Measurements from ENCODE around the gene ZNF699. TPM values are rescaled to one million over a fixed set of nuclear protein-coding genes. Genes with fewer than 3 reads are reported as not detected.
A peak's percentile ranks its signal among the peaks of the same experiment; 100 is the strongest.
"Not testable (repeated sequence)": the region's sequence is repeated elsewhere in the genome, so short reads cannot be mapped to it uniquely, and the experiment has no call there.

Gene ZNF699
- polyA plus RNA-seq (ENCODE audit: insufficient read depth in 1 of 5, insufficient read length in 5 of 5, low replicate concordance in 1 of 5): 1 to 10 TPM; 4.0 to 8.5 (median 7.1) TPM
- long read RNA-seq, donor 1, partial matches to known transcripts: 0 of 2 reads
- long read RNA-seq, donor 1, other reads (novel, unspliced or antisense): 0 of 2 reads
- long read RNA-seq, donor 2: 0 reads
- long read RNA-seq, donor 3: 0 reads
- long read RNA-seq, donor 4, partial matches to known transcripts: 0 of 1 reads
- long read RNA-seq, donor 4, other reads (novel, unspliced or antisense): 0 of 1 reads
- long read RNA-seq, donor 5: 0 reads
- long read RNA-seq, donor 6, partial matches to known transcripts: 0 of 1 reads
- long read RNA-seq, donor 6, other reads (novel, unspliced or antisense): 0 of 1 reads
- long read RNA-seq, donor 7, partial matches to known transcripts: 0 of 2 reads
- long read RNA-seq, donor 7, other reads (novel, unspliced or antisense): 0 of 2 reads
- long read RNA-seq, donor 8, partial matches to known transcripts: 15 of 16 reads
- long read RNA-seq, donor 8, other reads (novel, unspliced or antisense): 0 of 16 reads

GRCh38 chr19:9309139-9309973, at the start of gene ZNF699:
ZNF699 (minus strand) TSS chr19:9309838; CDS start chr19:9305119, 4,719 bp downstream.
- DNase-seq: peak; percentile 98

DNA sequence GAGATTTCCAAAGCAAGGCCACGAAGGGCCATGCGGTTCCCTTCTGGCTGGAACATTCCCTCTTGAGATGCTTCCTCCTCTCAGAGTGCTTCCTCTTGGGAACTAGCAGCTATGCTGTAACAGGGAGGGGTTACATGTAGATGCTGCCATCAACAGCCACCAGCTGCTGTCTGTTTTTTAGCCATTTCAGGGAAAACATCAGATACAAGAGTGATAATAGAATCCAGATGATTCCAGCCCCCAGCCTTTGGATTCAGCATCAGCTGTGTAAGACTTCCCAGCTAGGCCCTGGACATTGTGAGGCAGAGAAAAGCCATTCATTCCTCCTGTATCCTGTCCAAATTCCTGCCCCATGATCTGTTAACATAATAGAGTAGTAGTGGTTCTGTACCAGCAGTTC, 45.0 kb upstream of the ZNF699 start:
- DNase-seq: no peak

DNA sequence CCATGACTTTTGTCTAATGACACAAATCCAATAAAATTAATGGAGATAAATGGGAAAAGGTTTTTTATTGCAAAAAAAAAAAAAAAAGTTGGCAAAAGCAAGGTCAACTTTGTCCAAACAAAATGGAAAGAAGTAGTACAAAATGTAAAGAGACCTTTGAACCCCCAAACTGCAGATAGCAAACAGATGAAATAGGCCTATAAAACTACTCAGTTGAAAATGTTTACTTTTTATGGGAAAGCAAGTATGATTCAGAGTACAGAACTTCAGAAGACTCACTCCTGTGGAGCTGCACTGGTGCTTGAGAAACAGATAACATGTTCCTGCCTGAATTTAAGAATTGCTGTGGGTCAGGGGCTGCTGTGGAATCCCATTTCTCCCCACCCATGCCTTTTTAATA, 43.4 kb upstream of the ZNF699 start:
- DNase-seq: no peak

- no peak for DNase-seq
These were observed 42.9 kb upstream of the ZNF699 start for GRCh38 chr19:9352505-9352904.

DNA sequence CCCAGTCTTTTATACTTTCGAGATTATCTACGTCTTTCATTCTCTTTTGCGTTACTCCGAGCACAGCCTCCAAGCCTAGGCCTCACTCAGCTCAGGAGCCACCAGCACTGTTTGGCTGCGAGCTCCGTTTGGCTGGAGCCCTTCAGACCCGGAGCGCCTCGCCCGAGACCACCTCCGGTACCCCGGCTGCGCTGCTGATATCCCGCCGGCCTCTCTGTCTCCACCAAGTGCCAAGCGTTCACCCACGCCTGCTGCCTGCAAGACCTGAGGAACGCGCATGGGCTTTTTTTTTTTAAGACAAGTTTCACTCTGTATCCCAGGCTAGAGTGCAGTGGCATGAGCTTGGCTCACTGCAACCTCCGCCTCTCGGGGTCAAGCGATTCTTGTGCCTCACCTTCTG, 39.0 kb upstream of the ZNF699 start:
- DNase-seq: no peak

DNA sequence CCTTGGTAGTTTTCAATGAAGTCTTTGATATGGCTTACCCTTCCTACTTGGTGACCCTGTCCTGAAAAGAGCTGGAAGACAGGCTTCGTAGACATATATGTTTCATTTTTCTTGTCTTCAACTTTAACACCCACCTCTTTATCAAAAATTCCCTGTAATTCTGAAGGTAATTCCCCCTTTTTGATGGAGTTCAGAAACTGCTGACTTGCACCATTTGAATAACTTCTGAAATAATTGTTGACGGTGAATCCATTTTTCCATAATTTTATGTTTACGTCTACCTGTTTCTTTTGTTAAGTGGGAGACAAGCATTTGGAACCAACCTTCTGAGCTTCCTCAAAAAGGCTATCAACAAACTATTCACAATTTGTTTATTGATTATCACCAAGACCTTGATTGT, 38.6 kb upstream of the ZNF699 start:
- no peak for DNase-seq

GRCh38 chr19:9345005-9345404, 35.4 kb upstream of the ZNF699 start:
- DNase-seq: no peak

DNA sequence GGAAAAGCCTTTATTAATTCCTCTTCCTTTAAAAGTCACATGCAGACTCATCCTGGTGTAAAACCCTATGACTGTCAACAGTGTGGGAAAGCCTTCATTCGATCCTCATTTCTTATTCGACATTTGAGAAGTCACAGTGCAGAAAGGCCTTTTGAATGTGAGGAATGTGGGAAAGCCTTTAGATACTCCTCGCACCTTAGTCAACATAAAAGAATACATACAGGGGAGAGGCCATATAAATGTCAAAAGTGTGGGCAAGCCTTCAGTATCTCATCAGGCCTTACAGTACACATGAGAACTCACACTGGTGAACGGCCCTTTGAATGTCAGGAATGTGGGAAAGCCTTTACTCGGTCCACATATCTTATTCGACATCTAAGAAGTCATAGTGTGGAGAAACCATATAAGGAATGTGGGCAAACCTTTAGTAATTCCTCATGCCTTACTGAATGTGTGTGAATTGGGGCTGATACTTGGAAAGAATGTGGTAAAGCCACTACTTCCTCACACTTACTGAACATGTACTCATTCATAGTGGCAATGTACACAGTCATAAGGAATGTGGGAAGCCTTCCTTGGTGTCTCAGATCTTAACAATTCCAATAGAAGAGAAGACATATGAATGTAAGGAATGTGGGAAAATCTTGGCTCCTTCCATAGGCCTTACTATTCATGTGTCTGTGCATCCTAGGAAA, 33.1 kb upstream of the ZNF699 start:
- no peak for DNase-seq

DNA sequence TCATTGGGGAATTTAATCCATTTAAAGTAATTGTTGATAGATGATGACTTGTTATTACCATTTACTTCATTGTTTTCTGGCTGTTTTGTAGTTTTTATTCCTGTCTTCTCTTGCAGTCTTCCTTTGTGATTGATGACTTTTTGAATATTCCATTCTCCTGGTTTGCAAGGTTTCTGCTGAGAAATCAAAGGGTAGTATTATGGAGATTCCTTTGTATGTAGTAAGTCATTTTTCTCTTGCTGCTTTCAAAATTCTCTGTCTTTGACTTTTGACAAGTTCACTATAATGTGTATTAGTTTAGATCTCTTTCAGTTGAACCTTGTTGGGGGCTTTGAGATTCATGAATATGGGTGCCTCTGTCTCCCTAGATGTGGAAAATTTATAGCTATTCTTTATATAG, 20.4 kb upstream of the ZNF699 start:
- DNase-seq: no peak

- no peak for DNase-seq
These were observed 14.9 kb upstream of the ZNF699 start for GRCh38 chr19:9324584-9324962.

GRCh38 chr19:9323919-9324583, 14.4 kb upstream of the ZNF699 start, which contains the start of gene ZNF559:
ZNF559 (plus strand) TSS chr19:9324179; CDS start chr19:9338550, 14,371 bp downstream.
- peak; percentile 96 to 97 for DNase-seq

DNA sequence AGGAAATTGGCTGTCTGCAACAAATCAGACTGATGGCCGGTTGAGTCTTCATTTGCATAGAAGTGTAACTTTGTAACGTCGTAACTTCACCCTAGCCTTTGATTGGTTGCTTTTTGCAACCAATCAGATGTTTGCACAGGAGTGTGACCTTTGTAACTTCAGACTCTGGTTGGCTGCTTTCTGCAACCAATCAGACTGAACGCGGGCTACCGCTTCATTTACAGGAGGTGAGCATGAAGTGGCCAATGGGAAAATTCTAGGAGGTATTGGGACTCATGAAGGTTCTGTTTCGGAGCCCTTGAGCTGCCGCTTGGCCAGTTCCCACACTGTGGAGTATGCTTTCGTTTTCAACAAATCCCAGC, 13.9 kb upstream of the ZNF699 start:
- DNase-seq: no peak

DNA sequence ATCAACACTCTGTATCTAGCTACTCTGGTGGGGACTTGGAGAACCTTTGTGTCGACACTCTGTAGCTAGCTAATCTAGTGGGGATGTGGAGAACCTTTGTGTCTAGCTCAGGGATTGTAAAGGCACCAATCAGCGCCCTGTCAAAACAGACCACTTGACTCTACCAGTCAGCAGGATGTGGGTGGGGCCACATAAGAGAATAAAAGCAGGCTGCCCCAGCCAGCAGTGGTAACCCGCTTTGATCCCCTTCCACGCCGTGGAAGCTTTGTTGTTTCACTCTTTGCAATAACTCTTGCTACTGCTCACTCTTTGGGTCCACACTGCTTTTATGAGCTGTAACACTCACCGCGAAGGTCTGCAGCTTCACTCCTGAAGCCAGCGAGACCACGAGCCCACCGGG, 12.6 kb upstream of the ZNF699 start:
- DNase-seq: not testable (repeated sequence)

DNA sequence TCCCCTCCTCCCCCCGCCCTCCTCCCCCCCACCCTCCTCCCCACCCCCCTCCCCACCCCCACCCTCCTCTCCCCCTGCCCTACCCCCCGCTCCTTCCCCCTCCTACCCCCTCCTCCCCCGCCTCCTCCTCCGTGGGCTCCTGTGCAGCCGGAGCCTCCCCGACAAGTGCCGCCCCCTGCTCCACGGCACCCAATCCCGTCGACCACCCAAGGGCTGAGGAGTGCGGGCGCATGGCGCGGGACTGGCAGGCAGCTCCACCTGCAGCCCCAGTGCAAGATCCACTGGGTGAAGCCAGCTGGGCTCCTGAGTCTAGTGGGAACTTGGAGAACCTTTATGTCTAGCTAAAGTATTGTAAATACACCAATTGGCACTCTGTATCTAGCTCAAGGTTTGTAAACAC, 12.1 kb upstream of the ZNF699 start:
- DNase-seq: not testable (repeated sequence)

- DNase-seq: no peak
These were observed 11.7 kb upstream of the ZNF699 start for GRCh38 chr19:9321338-9321737.

DNA sequence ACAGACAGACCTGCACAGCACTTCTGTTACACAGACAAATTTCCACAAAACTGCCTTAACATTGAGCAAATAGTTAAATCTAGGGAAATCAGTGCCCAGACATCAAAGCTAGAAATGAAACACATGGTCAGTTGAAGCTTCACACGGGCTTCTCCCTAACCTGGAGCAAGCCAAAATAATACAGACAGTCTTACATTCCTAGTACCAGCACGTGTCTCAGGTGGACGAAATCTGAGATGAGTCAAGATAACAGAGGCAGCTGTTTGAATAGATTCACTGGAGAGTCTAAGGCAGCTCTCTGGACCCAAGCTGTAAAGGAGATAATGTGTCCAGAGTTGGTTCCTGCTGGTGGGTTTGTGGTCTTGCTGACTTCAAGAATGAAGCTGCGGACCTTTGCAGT, 4.1 kb upstream of the ZNF699 start:
- DNase-seq: no peak

DNA sequence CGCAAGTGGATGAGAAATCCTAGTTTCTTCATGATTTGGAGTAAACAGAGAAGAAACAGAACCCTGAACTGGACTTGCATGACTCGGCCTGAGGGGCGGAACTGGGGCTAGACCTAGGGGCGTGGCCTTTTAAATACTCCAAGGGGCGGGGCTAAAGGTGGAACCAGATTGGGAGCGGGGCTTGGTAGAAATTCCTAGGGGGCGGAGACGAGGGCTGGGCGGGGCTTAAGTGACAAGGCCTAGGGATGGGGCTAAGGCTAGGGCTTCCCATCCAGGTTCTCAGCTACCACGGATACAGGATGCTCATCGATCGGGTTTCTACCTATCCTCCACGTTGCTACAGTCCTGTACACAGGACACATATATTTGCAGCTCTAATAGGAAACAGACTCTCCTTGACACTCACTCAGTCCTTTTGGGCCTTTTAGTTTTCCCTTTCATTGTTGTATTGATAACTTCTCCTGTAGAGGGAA, 372 bp upstream of the ZNF699 start:
- DNase-seq: no peak

GRCh38 chr19:9308091-9308770, 1.4 kb downstream of the ZNF699 start:
- no peak for DNase-seq

GRCh38 chr19:9306443-9306842, 3.2 kb downstream of the ZNF699 start:
- no peak for DNase-seq

- no peak for DNase-seq
These were observed 13.3 kb downstream of the ZNF699 start for GRCh38 chr19:9296336-9296735.

DNA sequence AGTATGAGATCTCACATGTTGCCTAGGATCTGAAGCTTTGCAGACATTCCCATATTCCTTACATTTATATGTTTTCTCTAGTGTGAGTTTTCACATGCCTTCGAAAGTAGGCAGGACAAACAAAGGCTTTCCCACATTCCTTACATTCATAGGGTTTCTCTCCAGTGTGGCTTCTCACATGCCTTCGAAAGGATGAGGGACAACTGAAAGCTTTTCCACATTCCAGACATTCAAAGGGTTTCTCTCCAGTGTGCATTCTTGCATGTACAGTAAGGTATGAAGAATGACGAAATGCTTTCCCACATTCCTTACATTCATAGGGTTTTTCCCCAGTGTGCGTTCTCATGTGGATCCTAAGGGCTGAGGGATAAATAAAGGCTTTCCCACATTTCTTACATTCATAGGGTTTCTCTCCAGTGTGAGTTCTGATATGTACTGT, 14.2 kb downstream of the ZNF699 start:
- no peak for DNase-seq

Measured in right lung (tissue), 10 donors.